Endothelial cell of umbilical vein (primary cell): ENCODE data around the gene VANGL1. TPM values are rescaled to one million over a fixed set of nuclear protein-coding genes. Genes with fewer than 3 reads are reported as not detected.

Experiments used
- BruUV-seq: library from RNA; stranded (reverse); fragments of 400-500 nt; replicated peaks from 2 replicates; lab custom pipeline; 2021; lab: Mats Ljungman, UMichigan
- CTCF ChIA-PET: fragments of 300-600, 350-600 bp; sonication (Branson Sonifier 250); formaldehyde crosslinking; loops from one replicate; lab custom pipeline; 2021; ENCODE audit warnings: antibody characterized with exemption, inconsistent platforms; lab: Charles Lee
- POLR2A ChIA-PET: fragments of 300-600, 350-600 bp; sonication (Branson Sonifier 250); formaldehyde crosslinking; loops from one replicate; lab custom pipeline; 2021; ENCODE audit warnings: antibody characterized with exemption, inconsistent platforms; lab: Charles Lee
- DNase-seq: peaks from one replicate; pipeline ENCODE4 v3.0.0-alpha.2; 2011; ENCODE audit warnings: low read depth, low spot score
- FAIRE-seq: peaks from 2 replicates; lab custom pipeline; 2011; peaks lifted over from hg19 to GRCh38; lab: Jason Lieb, UNC
- H2AFZ ChIP-seq: 2 replicates; pipeline ENCODE4 v1.6.0; 2012; ENCODE audit warnings: low read depth, low read length, control low read depth, inconsistent platforms
- H3K27ac ChIP-seq: 2 replicates; pipeline ENCODE4 v1.5.1; 2011; ENCODE audit warnings: low read depth, mild to moderate bottlenecking, control low read depth, low read length, moderate library complexity; ENCODE audit not compliant: insufficient read depth
- H3K27me3 ChIP-seq, 2 experiments: 2 replicates each; pipeline versions ENCODE4 v1.6.0 to v1.6.1; 2011; ENCODE audit warnings: low read length in 2 of 2, mixed read lengths in 1 of 2; ENCODE audit not compliant: control insufficient read depth in 2 of 2, insufficient read depth in 2 of 2
- H3K36me3 ChIP-seq, 2 experiments: 2 replicates in 1 of 2; 3 replicates in 1 of 2; pipeline ENCODE4 v1.5.1; 2011; ENCODE audit warnings: low read length in 2 of 2, mild to moderate bottlenecking in 1 of 2, moderate library complexity in 1 of 2; ENCODE audit not compliant: control insufficient read depth in 2 of 2, insufficient read depth in 2 of 2; ENCODE audit errors: extremely low read depth in 1 of 2
- H3K4me1 ChIP-seq: 3 replicates; pipeline ENCODE4 v1.5.1; 2011; ENCODE audit warnings: mild to moderate bottlenecking, low read length; ENCODE audit not compliant: control insufficient read depth, insufficient read depth; ENCODE audit errors: extremely low read depth
- H3K4me2 ChIP-seq: 2 replicates; pipeline ENCODE4 v1.6.1; 2011; ENCODE audit warnings: low read length, control low read depth, mixed read lengths; ENCODE audit not compliant: insufficient read depth
- H3K4me3 ChIP-seq, 3 experiments: fragments of 200-600 bp in 1 of 3; sonication (generic), shearing (Covaris generic) in 1 of 3; replicated peaks in 1 of 3; 2 replicates each; pipeline ENCODE4 v1.5.1; 2011 to 2016; ENCODE audit warnings: control low read depth in 3 of 3, low read length in 3 of 3, mild to moderate bottlenecking in 2 of 3, inconsistent platforms in 1 of 3, low read depth in 1 of 3, moderate library complexity in 1 of 3; ENCODE audit not compliant: insufficient read depth in 1 of 3
- H3K79me2 ChIP-seq: 2 replicates; pipeline ENCODE4 v1.6.0; 2012; ENCODE audit warnings: low read length, inconsistent platforms; ENCODE audit not compliant: control insufficient read depth, insufficient read depth
- H3K9ac ChIP-seq: replicated peaks from 2 replicates; pipeline ENCODE3; 2011; ENCODE audit warnings: low read length, control low read depth; ENCODE audit not compliant: insufficient read depth; ENCODE audit errors: extremely low read depth
- H3K9me1 ChIP-seq: replicated peaks from 3 replicates; pipeline ENCODE4 v1.6.0; 2011; ENCODE audit warnings: mild to moderate bottlenecking, low read length; ENCODE audit not compliant: control insufficient read depth, insufficient read depth; ENCODE audit errors: extremely low read depth
- H3K9me3 ChIP-seq: replicated peaks from 2 replicates; pipeline ENCODE4 v1.5.1; 2012; ENCODE audit warnings: low read length, inconsistent platforms; ENCODE audit not compliant: control insufficient read depth, insufficient read depth
- H4K20me1 ChIP-seq: replicated peaks from 2 replicates; pipeline ENCODE3; 2011; ENCODE audit warnings: mild to moderate bottlenecking, low read length; ENCODE audit not compliant: control insufficient read depth, insufficient read depth; ENCODE audit errors: extremely low read depth
- CTCF ChIP-seq, 2 donors: IDR thresholded peaks; 1 replicate in 1 of 2; 2 replicates in 1 of 2; pipeline ENCODE4 v1.5.1; 2011; ENCODE audit warnings: low read length in 2 of 2, mild to moderate bottlenecking in 2 of 2, moderate library complexity in 2 of 2, control low read depth in 1 of 2, inconsistent platforms in 1 of 2, low read depth in 1 of 2; ENCODE audit not compliant: insufficient read depth in 1 of 2; ENCODE audit errors: extremely low read depth in 1 of 2
- EZH2 ChIP-seq: IDR thresholded peaks from 2 replicates; pipeline ENCODE4 v1.6.1; 2012; ENCODE audit warnings: borderline replicate concordance, low read depth, mild to moderate bottlenecking, moderate library complexity, low read length, inconsistent platforms; ENCODE audit not compliant: severe bottlenecking
- FOS ChIP-seq: IDR thresholded peaks from 2 replicates; pipeline ENCODE4 v1.6.1; 2011; ENCODE audit warnings: mild to moderate bottlenecking, low read length, moderate library complexity, borderline replicate concordance; ENCODE audit not compliant: insufficient read depth
- GATA2 ChIP-seq: IDR thresholded peaks from 2 replicates; pipeline ENCODE4 v1.7.0; 2011; ENCODE audit warnings: low read depth, mild to moderate bottlenecking, moderate library complexity, mixed read lengths, low read length; ENCODE audit not compliant: insufficient read length, insufficient read depth
- JUN ChIP-seq: IDR thresholded peaks from 2 replicates; pipeline ENCODE4 v1.6.1; 2011; ENCODE audit warnings: borderline replicate concordance, low read depth; ENCODE audit not compliant: insufficient read length, insufficient read depth
- MAX ChIP-seq: IDR thresholded peaks from 2 replicates; pipeline ENCODE4 v1.6.1; 2011; ENCODE audit not compliant: insufficient read depth, insufficient read length
- MYC ChIP-seq: IDR thresholded peaks from one replicate; pipeline ENCODE4 v1.6.1; 2011; ENCODE audit warnings: mild to moderate bottlenecking, low read depth, low read length
- POLR2A ChIP-seq: IDR thresholded peaks from 2 replicates; pipeline ENCODE4 v1.6.1; 2012; ENCODE audit warnings: low read depth, mild to moderate bottlenecking, control low read depth, low read length
- POLR2AphosphoS5 ChIP-seq: IDR thresholded peaks from 2 replicates; pipeline ENCODE4 v1.6.1; 2012; ENCODE audit warnings: low read depth, mild to moderate bottlenecking, control low read depth, low read length, moderate library complexity; ENCODE audit not compliant: insufficient read depth
- dilution Hi-C: fragments of 300-500 bp; cut with MboI; formaldehyde crosslinking; loops from one replicate; pipeline ENCODE4 v1.15.0; 2019; ENCODE audit warnings: low sequenced_read_pairs; ENCODE audit not compliant: extremely low pct_ligation_motif_present
- intact Hi-C: fragments of 100-400 bp; cut with micrococcal nuclease; formaldehyde crosslinking; loops from one replicate; pipeline ENCODE4 v1.10.0; 2022
- polyA plus RNA-seq, 4 experiments: library from polyadenylated mRNA; depleted of rRNA in 3 of 4; stranded (reverse) in 3 of 4; unstranded in 1 of 4; fragments of >200 nt; gene quantifications; 2 replicates each; pipeline versions ENCODE4 v1.2.1 to v1.2.3, GENCODE V29; 2011 to 2012; ENCODE audit warnings: missing spikeins in 1 of 4
- total RNA-seq: library from RNA; stranded (reverse); gene quantifications from 2 replicates; pipeline ENCODE4 v1.2.3, GENCODE V29; 2021

The VANGL1 gene
- total and polyA plus RNA-seq, 2 donors (not counting 3 experiments of a cell fraction or from before 2014, with no cell fraction given): 15.0 to 24.8 TPM

DNA sequence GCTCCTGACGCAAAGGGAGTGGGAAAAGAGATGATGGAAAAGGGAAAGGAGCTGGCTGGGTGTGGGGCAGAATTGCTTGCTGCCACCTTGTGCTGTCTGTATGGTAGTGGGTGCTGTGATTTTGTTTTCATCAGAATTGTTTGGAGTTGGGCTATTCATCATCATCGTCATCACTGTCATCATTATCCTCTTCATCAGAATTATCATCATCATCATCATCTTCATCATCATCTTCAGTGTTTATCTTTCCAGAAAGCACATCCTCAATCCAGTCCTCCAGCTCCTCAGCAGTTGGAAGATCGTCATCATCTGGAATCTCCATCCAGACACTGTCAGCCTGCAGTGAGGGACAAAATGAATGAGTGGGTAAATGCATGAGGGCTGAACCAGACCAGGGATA, 59.3 kb downstream of the VANGL1 start:
- dilution Hi-C loops: no loop called here
- DNase-seq: no peak
- CTCF ChIA-PET: interaction anchor here (1.3 to 2.1 kb wide), 2 partner anchors 58 to 93 kb away, joined by 3 to 5 read pairs; no protein-coding TSS in a partner anchor

More for the DNA sequence above, 59.3 kb downstream of the VANGL1 start:
- Histone ChIP-seq H3K9ac (no peak overlapping the region), H4K20me1 (no peaks in the 10 kb centered on the region), H3K36me3 (no peaks in the 10 kb centered on the region), H3K9me3 (no peaks in the 10 kb centered on the region), H3K4me2 (no peak overlapping the region), H3K4me3 (no peak overlapping the region), H3K79me2 (no peaks in the 10 kb centered on the region), H2AFZ (no peak overlapping the region), H3K4me1 (no peaks in the 10 kb centered on the region), H3K27ac (no peak overlapping the region), H3K27me3 (peaks cover 3 to 11% of the 10 kb centered on the region in 2 experiments), H3K9me1 (no peaks in the 10 kb centered on the region)
- POLR2A ChIA-PET: no interaction called here
- FAIRE-seq: no peak
- intact Hi-C loops: no loop called here
- TF ChIP-seq POLR2AphosphoS5 (no peak), JUN (no peak), POLR2A (no peak), MYC (no peak), EZH2 (no peak), CTCF (IDR thresholded peaks at IDR 0.05; ENCODE audit: extremely low read depth in 1 of 2, insufficient read depth in 1 of 2, low read depth in 1 of 2, low read length in 2 of 2) (no peak), FOS (no peak), GATA2 (no peak), MAX (no peak)
- BruUV-seq: no TSS peak
